Vagina (tissue), 2 donors: ENCODE results near the gene ABHD5.

Experiments used
- POLR2AphosphoS5 ChIP-seq, 2 donors: sonication (generic); formaldehyde crosslinking; IDR thresholded peaks; one replicate each; pipeline ENCODE4 v1.9.0; 2017; ENCODE audit warnings: antibody characterized with exemption in 2 of 2, mild to moderate bottlenecking in 2 of 2, low read depth in 1 of 2; ENCODE audit not compliant: insufficient read depth in 1 of 2
- TF ChIP-seq, protein P1 (sequence below), 3 experiments: fragments of 450-650 bp in 2 of 3; fragments of 200-600 bp in 1 of 3; sonication (generic) in 1 of 3; IDR thresholded peaks; one replicate each; pipeline ENCODE4 v1.5.1; 2017 to 2019; ENCODE audit warnings: antibody characterized with exemption in 3 of 3, mild to moderate bottlenecking in 2 of 3, moderate library complexity in 2 of 3

DNA sequence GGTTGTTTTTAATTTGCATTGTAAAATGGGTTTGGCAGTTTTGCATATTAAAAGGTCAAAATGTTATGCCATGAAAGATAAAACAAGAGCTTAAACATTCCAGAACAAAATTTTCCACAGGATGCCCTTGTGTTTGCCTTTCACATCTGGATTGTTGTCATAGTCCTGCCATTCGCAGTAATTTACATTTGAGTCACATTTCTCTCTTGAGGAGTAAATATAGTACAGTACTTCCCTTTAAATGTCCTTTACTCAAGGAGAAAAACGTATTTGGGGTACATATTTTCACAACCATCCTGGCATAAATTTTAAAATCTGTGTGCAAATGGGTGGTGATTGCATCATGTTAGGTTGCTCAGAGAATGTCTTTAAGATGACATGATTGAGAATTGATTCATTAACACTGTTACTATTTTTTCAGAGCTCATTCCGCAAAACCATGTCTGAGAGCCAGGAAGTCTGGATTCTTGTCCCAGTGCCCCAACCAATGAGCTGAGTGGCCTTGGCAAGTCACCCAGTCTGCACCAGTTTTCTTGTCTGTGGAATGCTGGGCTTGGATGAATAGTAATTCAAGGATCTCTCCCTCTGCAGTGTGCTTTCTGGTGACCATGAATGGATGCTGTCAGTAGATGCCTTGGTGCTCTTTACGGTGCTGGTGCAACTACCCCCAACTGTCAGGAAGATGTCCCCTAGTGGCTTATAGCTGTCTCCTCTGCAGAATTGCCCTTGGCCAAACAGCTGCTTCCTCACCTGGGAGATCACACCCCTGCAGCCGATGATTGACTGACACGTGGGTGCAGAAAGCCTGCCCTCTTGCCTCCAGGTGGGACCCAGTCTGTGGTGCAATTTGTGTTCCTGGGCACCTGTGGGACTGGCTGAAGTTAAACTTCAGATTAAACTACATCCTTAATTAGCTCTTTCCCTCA is 43.0 kb downstream of the ABHD5 start:
- TF ChIP-seq, protein P1, sequence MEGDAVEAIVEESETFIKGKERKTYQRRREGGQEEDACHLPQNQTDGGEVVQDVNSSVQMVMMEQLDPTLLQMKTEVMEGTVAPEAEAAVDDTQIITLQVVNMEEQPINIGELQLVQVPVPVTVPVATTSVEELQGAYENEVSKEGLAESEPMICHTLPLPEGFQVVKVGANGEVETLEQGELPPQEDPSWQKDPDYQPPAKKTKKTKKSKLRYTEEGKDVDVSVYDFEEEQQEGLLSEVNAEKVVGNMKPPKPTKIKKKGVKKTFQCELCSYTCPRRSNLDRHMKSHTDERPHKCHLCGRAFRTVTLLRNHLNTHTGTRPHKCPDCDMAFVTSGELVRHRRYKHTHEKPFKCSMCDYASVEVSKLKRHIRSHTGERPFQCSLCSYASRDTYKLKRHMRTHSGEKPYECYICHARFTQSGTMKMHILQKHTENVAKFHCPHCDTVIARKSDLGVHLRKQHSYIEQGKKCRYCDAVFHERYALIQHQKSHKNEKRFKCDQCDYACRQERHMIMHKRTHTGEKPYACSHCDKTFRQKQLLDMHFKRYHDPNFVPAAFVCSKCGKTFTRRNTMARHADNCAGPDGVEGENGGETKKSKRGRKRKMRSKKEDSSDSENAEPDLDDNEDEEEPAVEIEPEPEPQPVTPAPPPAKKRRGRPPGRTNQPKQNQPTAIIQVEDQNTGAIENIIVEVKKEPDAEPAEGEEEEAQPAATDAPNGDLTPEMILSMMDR (IDR thresholded peaks at IDR 0.05) = no peak
- no peak for TF ChIP-seq POLR2AphosphoS5 (IDR thresholded peaks at IDR 0.05; ENCODE audit: insufficient read depth in 1 of 2, low read depth in 1 of 2)
